ENCODE data around the gene AOAH.

DNA sequence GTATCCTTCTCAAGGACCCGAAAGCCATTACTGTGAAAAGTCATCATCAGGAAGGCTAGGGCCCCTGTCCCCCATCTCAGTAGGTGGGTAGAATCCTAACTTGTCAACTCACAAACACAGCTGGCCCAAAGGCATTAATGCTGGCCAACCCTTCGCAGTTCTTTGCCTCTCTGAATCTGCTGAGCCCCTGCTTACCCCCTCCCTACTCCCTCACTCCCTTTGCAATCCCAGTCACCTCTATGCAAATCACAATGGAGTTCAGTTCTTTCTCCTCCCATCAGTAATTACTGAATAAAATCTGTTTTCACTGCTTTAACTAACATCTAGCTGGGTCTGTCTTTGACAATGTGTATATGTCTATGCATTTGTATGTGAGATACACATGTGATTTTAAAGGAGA is 38.1 kb upstream of the AOAH start:
- TF ChIP-seq HDAC6 (IDR thresholded peaks at IDR 0.05; ENCODE audit: low read depth, low read length) (no peak), ZNF24 (IDR thresholded peaks at IDR 0.05) (no peak), LARP7 (IDR thresholded peaks at IDR 0.05) (no peak), NFE2L1 (tag; IDR thresholded peaks at IDR 0.05; ENCODE audit: borderline replicate concordance, low read depth) (no peak), DIDO1 (tag; IDR thresholded peaks at IDR 0.05; ENCODE audit: low read depth) (no peak), SMARCA4 (IDR thresholded peaks at IDR 0.05) (no peak), ZEB2 (IDR thresholded peaks at IDR 0.05) (no peak), YY1 (IDR thresholded peaks at IDR 0.05; ENCODE audit: borderline replicate concordance in 1 of 3, control insufficient read depth in 1 of 3, extremely low read depth in 1 of 3, insufficient read depth in 3 of 3, insufficient read length in 1 of 3, insufficient replicate concordance in 2 of 3, low read depth in 1 of 3, low read length in 2 of 3) (no peak), EZH2 (IDR thresholded peaks at IDR 0.05; ENCODE audit: borderline replicate concordance, low read depth, low read length) (no peak), CBFA2T3 (IDR thresholded peaks at IDR 0.05) (no peak), ZBTB1 (CRISPR knock-in tag; IDR thresholded peaks at IDR 0.05; ENCODE audit: borderline replicate concordance, low read depth) (no peak)
- TF ChIP-seq, protein P1, sequence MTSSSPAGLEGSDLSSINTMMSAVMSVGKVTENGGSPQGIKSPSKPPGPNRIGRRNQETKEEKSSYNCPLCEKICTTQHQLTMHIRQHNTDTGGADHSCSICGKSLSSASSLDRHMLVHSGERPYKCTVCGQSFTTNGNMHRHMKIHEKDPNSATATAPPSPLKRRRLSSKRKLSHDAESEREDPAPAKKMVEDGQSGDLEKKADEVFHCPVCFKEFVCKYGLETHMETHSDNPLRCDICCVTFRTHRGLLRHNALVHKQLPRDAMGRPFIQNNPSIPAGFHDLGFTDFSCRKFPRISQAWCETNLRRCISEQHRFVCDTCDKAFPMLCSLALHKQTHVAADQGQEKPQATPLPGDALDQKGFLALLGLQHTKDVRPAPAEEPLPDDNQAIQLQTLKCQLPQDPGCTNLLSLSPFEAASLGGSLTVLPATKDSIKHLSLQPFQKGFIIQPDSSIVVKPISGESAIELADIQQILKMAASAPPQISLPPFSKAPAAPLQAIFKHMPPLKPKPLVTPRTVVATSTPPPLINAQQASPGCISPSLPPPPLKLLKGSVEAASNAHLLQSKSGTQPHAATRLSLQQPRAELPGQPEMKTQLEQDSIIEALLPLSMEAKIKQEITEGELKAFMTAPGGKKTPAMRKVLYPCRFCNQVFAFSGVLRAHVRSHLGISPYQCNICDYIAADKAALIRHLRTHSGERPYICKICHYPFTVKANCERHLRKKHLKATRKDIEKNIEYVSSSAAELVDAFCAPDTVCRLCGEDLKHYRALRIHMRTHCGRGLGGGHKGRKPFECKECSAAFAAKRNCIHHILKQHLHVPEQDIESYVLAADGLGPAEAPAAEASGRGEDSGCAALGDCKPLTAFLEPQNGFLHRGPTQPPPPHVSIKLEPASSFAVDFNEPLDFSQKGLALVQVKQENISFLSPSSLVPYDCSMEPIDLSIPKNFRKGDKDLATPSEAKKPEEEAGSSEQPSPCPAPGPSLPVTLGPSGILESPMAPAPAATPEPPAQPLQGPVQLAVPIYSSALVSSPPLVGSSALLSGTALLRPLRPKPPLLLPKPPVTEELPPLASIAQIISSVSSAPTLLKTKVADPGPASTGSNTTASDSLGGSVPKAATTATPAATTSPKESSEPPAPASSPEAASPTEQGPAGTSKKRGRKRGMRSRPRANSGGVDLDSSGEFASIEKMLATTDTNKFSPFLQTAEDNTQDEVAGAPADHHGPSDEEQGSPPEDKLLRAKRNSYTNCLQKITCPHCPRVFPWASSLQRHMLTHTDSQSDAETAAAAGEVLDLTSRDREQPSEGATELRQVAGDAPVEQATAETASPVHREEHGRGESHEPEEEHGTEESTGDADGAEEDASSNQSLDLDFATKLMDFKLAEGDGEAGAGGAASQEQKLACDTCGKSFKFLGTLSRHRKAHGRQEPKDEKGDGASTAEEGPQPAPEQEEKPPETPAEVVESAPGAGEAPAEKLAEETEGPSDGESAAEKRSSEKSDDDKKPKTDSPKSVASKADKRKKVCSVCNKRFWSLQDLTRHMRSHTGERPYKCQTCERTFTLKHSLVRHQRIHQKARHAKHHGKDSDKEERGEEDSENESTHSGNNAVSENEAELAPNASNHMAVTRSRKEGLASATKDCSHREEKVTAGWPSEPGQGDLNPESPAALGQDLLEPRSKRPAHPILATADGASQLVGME (CRISPR knock-in tag; IDR thresholded peaks at IDR 0.05): no peak
- TF ChIP-seq, protein P2, sequence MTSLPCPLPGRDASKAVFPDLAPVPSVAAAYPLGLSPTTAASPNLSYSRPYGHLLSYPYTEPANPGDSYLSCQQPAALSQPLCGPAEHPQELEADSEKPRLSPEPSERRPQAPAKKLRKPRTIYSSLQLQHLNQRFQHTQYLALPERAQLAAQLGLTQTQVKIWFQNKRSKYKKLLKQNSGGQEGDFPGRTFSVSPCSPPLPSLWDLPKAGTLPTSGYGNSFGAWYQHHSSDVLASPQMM (CRISPR knock-in tag; IDR thresholded peaks at IDR 0.05): no peak
- TF ChIP-seq, protein P3, sequence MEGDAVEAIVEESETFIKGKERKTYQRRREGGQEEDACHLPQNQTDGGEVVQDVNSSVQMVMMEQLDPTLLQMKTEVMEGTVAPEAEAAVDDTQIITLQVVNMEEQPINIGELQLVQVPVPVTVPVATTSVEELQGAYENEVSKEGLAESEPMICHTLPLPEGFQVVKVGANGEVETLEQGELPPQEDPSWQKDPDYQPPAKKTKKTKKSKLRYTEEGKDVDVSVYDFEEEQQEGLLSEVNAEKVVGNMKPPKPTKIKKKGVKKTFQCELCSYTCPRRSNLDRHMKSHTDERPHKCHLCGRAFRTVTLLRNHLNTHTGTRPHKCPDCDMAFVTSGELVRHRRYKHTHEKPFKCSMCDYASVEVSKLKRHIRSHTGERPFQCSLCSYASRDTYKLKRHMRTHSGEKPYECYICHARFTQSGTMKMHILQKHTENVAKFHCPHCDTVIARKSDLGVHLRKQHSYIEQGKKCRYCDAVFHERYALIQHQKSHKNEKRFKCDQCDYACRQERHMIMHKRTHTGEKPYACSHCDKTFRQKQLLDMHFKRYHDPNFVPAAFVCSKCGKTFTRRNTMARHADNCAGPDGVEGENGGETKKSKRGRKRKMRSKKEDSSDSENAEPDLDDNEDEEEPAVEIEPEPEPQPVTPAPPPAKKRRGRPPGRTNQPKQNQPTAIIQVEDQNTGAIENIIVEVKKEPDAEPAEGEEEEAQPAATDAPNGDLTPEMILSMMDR (IDR thresholded peaks at IDR 0.05 in 2 of 3, conservative IDR thresholded peaks at IDR 0.05 in 1 of 3; ENCODE audit: insufficient read depth in 2 of 3, low read depth in 1 of 3, low read length in 3 of 3): no peak
